Ovary (tissue), 9 donors: ENCODE results near the gene MDM4. TPM values are rescaled to one million over a fixed set of nuclear protein-coding genes. Genes with fewer than 3 reads are reported as not detected.

Experiments
- DNase-seq, 5 donors: peaks; one replicate each; pipeline ENCODE4 v3.0.0-alpha.2; 2019 to 2020
- H3K27ac ChIP-seq, 2 donors: fragments of 200-600 bp; one replicate each; pipeline versions ENCODE4 v1.5.1 to v1.8.0; 2019 to 2022
- H3K27me3 ChIP-seq: fragments of 200-600 bp; one replicate; pipeline ENCODE4 v1.8.0; 2022
- H3K36me3 ChIP-seq: fragments of 200-600 bp; sonication (generic); one replicate; pipeline ENCODE4 v1.5.1; 2019
- H3K4me1 ChIP-seq: one replicate; pipeline ENCODE4 v1.8.1; 2013; ENCODE audit warnings: mild to moderate bottlenecking, moderate library complexity; ENCODE audit not compliant: insufficient read depth
- H3K4me3 ChIP-seq: fragments of 200-600 bp; sonication (generic); one replicate; pipeline ENCODE4 v1.5.1; 2017
- H3K9me3 ChIP-seq, 2 donors: fragments of 200-600 bp in 1 of 2; sonication (generic) in 1 of 2; one replicate each; pipeline versions ENCODE4 v1.5.1 to v1.8.1; 2013 to 2019; ENCODE audit warnings: mild to moderate bottlenecking in 1 of 2, moderate library complexity in 1 of 2
- CTCF ChIP-seq, 3 donors: fragments of 450-650 bp in 2 of 3; fragments of 200-600 bp in 1 of 3; IDR thresholded peaks; one replicate each; pipeline versions ENCODE4 v1.5.1 to v1.8.0; 2016 to 2022; ENCODE audit warnings: antibody characterized with exemption in 3 of 3, mild to moderate bottlenecking in 1 of 3
- EP300 ChIP-seq: sonication (generic); formaldehyde crosslinking; IDR thresholded peaks from one replicate; pipeline ENCODE4 v1.6.1; 2017; ENCODE audit warnings: antibody characterized with exemption
- POLR2A ChIP-seq: fragments of 450-650 bp; IDR thresholded peaks from one replicate; pipeline ENCODE4 v1.6.1; 2017; ENCODE audit warnings: antibody characterized with exemption, mild to moderate bottlenecking, moderate library complexity
- WGBS, 3 donors: extraction: QIAGEN DNeasy Blood & Tissue Kit in 1 of 3; methylation state at CpG; one replicate each; pipeline versions ENCODE4 v1.1.5 to v1.1.7; 2013 to 2017; 5-methylcytosine and 5-hydroxymethylcytosine counted together
- intact Hi-C, 4 donors: fragments of 100-400 bp; cut with DNase I; formaldehyde crosslinking; loops; one replicate each; pipeline versions ENCODE4 v1.11.0 to v1.15.1; 2022 to 2023
- polyA plus RNA-seq, 2 donors: library from polyadenylated mRNA; stranded (reverse); fragments of 200-250 nt in 1 of 2; fragments of 350-450 nt in 1 of 2; fragmentation: Illumina TruSeq in 1 of 2; extraction: RNeasy Lipid Tissue Mini Kit (QIAGEN cat#74804) in 1 of 2; gene quantifications; one replicate each; pipeline ENCODE4 v1.2.3, GENCODE V29; 2013 to 2014
- total RNA-seq, 7 donors: library from RNA; depleted of rRNA in 2 of 7; stranded (reverse); fragments of >200 nt in 2 of 7; fragmentation: NEBNext Ultra II Directional in 3 of 7; extraction: Animal tissue kit (Norgen Biotek cat#: 25700) in 3 of 7; gene quantifications; one replicate each; pipeline versions ENCODE4 v1.1.0 to v1.2.4, GENCODE V29; 2016 to 2023
- donor health status: DM: no; HTN: no; CAD: no; lungs with moderate emphysema.
- donor health status: DM: no; HTN: no; CAD: no.
- donor health status: Bipolar disorder and iron deficiency.
- donor health status: DM: yes; HTN: yes; CAD: no.
- donor health status: DM: no; HTN: no; CAD: no.
- donor health status: DM: yes; HTN: yes; CAD: no.

Gene MDM4
- total and polyA plus RNA-seq, 9 donors: 10.2 to 113 (median 76.8) TPM

- WGBS, 3 donors: 0 to 1% (median 0%) methylated on average over 13 of the region's 13 CpGs
- Histone ChIP-seq H3K9me3 (no peaks in the 10 kb centered on the region), H3K27ac (peak overlapping the region; percentile 62 to 85), H3K4me3 (peak overlapping the region; percentile 43), H3K27me3 (no peaks in the 10 kb centered on the region), H3K36me3 (no peaks in the 10 kb centered on the region), H3K4me1 (peaks cover 2% of the 10 kb centered on the region)
- TF ChIP-seq CTCF (IDR thresholded peaks at IDR 0.05) (peak in 1 of 3 donors; percentile 26), EP300 (peak; percentile 59), POLR2A (peak; percentile 27)
- DNase-seq: peak; percentile 68 to 88 (median 75)
- intact Hi-C loops: no loop called here
Observed at GRCh38 chr1:204506969-204507316, 9.3 kb upstream of the MDM4 start.

DNA sequence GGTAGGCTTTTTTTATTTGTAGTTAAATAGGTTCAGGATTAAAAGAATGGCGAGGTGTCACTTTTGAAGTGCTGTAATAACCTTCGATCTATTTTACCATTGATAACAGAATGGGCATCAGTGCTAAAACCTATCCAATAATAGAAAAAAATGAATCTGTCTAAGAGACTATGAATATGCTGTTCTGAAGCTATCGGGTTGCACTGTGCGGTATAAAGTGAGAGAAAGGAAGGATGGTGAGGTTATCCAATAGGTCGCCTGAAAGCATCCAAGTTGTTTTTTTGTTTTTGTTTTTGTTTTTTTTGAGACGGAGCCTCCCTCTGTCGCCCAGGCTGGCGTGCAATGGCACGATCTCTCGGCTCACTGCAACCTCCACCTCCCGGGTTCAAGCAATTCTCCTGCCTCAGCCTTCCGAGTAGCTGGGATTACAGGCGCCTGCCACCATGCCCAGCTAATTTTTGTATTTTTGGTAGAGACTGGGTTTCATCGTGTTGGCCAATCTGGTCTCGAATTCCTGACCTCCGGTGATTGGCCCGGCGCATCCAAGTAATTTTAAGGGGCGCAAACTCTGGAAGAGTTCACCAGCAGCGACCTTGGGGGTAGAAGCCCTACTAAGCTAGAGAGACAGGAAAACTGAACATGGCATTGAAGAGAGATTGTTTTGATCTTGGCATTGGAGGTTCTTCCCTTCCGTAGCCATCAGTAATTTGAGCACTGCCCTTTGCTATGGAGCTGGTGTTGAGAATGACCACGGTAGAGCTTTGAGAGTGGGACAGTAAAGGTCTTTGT, 8.7 kb upstream of the MDM4 start:
- peak; percentile 22 to 57 (median 42) for DNase-seq
- Histone ChIP-seq H3K9me3 (no peaks in the 10 kb centered on the region), H3K4me1 (peaks cover 2% of the 10 kb centered on the region), H3K27ac (peak overlapping the region; percentile 62 to 85), H3K36me3 (no peaks in the 10 kb centered on the region), H3K4me3 (peak overlapping the region; percentile 43), H3K27me3 (no peaks in the 10 kb centered on the region)
- whole genome bisulfite sequencing, 3 donors: 1 to 4% (median 2%) methylated on average over 22 of the region's 22 CpGs
- TF ChIP-seq EP300: no peak
- no peak for TF ChIP-seq POLR2A
- no peak for TF ChIP-seq CTCF (IDR thresholded peaks at IDR 0.05)
- intact Hi-C loops: no loop called here

- TF ChIP-seq POLR2A (no peak), CTCF (IDR thresholded peaks at IDR 0.05) (no peak), EP300 (no peak)
- Histone ChIP-seq H3K4me1 (peaks cover 2% of the 10 kb centered on the region), H3K9me3 (no peaks in the 10 kb centered on the region), H3K4me3 (no peak overlapping the region), H3K27ac (no peak overlapping the region), H3K27me3 (no peaks in the 10 kb centered on the region), H3K36me3 (no peaks in the 10 kb centered on the region)
- intact Hi-C loops: no loop called here
- WGBS, 3 donors: 79 to 84% (median 80%) methylated on average over 9 of the region's 9 CpGs
- DNase-seq: no peak
Observed at GRCh38 chr1:204509186-204509635, 7.0 kb upstream of the MDM4 start.

- no peaks in the 10 kb centered on the region for H3K9me3 ChIP-seq
- DNase-seq: no peak
- H3K27ac ChIP-seq: no peak overlapping the region
- peaks cover 2% of the 10 kb centered on the region for H3K4me1 ChIP-seq
- H3K27me3 ChIP-seq: no peaks in the 10 kb centered on the region
- no peaks in the 10 kb centered on the region for H3K36me3 ChIP-seq
- intact Hi-C loops: no loop called here
- no peak overlapping the region for H3K4me3 ChIP-seq
- TF ChIP-seq CTCF (IDR thresholded peaks at IDR 0.05): no peak
- TF ChIP-seq EP300: no peak
- no peak for TF ChIP-seq POLR2A
Observed at GRCh38 chr1:204511366-204511765, 4.8 kb upstream of the MDM4 start.
